GM12878 (cell line): ENCODE measurements around the gene FAM234A. TPM values are rescaled to one million over a fixed set of nuclear protein-coding genes. Genes with fewer than 3 reads are reported as not detected.

Experiments used
- ATAC-seq: fragments of 200-7000 bp; cut with Tn5 transposase; 3 replicates; pipeline ENCODE4 v1.9.1; 2020; ENCODE audit warnings: mild to moderate bottlenecking, moderate library complexity
- BruUV-seq: library from RNA; stranded (reverse); fragments of 400-500 nt; replicated peaks from 2 replicates; lab custom pipeline; 2021; lab: Mats Ljungman, UMichigan
- CTCF ChIA-PET: fragments of 300-600 bp; sonication (Branson Sonifier 250); formaldehyde crosslinking; extraction: SDS; loops from one replicate; lab custom pipeline; 2021; ENCODE audit warnings: inconsistent platforms; lab: Yijun Ruan, JAX
- POLR2A ChIA-PET: fragments of 350-600 bp; formaldehyde crosslinking; extraction: SDS; loops from one replicate; lab custom pipeline; 2021; ENCODE audit warnings: inconsistent platforms; lab: Charles Lee
- RAD21 ChIA-PET: fragments of 300-600 bp; sonication (Branson Sonifier 250); formaldehyde crosslinking; loops from one replicate; lab custom pipeline; 2023; ENCODE audit warnings: antibody characterized with exemption; ENCODE audit not compliant: unreplicated experiment; lab: Charles Lee
- SMC1A ChIA-PET: fragments of 300-600 bp; sonication (Branson Sonifier 250); formaldehyde crosslinking; loops from one replicate; lab custom pipeline; 2023; ENCODE audit not compliant: unreplicated experiment, uncharacterized antibody; lab: Charles Lee
- DNase-seq: peaks from one replicate; pipeline ENCODE4 v3.0.0-alpha.2; 2011; ENCODE audit warnings: low read depth, low spot score
- FAIRE-seq: peaks from 3 replicates; lab custom pipeline; 2011; peaks lifted over from hg19 to GRCh38; lab: Jason Lieb, UNC
- H2AFZ ChIP-seq: 2 replicates; pipeline ENCODE4 v1.6.0; 2011; ENCODE audit warnings: low read depth, low read length, control low read depth; ENCODE audit not compliant: control insufficient read depth
- H3K27ac ChIP-seq: 2 replicates; pipeline ENCODE4 v1.5.1; 2011; ENCODE audit warnings: control low read depth; ENCODE audit not compliant: control insufficient read depth, insufficient read depth
- H3K27me3 ChIP-seq, 2 experiments: replicated peaks in 1 of 2; 2 replicates each; pipeline versions ENCODE4 v1.6.0 to v1.6.1; 2011; ENCODE audit warnings: low read length in 1 of 2; ENCODE audit not compliant: control insufficient read depth in 2 of 2, insufficient read depth in 2 of 2
- H3K36me3 ChIP-seq, 2 experiments: 2 replicates each; pipeline ENCODE4 v1.5.1; 2011; ENCODE audit warnings: low read length in 1 of 2; ENCODE audit not compliant: control insufficient read depth in 2 of 2, insufficient read depth in 2 of 2
- H3K4me1 ChIP-seq: 2 replicates; pipeline ENCODE4 v1.6.1; 2011; ENCODE audit warnings: mild to moderate bottlenecking, low read length, moderate library complexity, mixed read lengths; ENCODE audit not compliant: control insufficient read depth, insufficient read depth
- H3K4me2 ChIP-seq: 2 replicates; pipeline ENCODE4 v1.6.0; 2011; ENCODE audit warnings: control low read depth; ENCODE audit not compliant: control insufficient read depth, insufficient read depth
- H3K4me3 ChIP-seq: fragments of 200-600 bp; sonication (generic); 2 replicates; pipeline ENCODE4 v1.5.1; 2016
- H3K79me2 ChIP-seq: 2 replicates; pipeline ENCODE4 v1.6.0; 2011; ENCODE audit warnings: low read length; ENCODE audit not compliant: control insufficient read depth, insufficient read depth
- H3K9ac ChIP-seq: 2 replicates; pipeline ENCODE4 v1.8.0; 2011; ENCODE audit warnings: low read length, control low read depth, mixed read lengths; ENCODE audit not compliant: control insufficient read depth, insufficient read depth
- H3K9me3 ChIP-seq: replicated peaks from 3 replicates; pipeline ENCODE4 v1.5.1; 2011; ENCODE audit warnings: mild to moderate bottlenecking, low read length; ENCODE audit not compliant: control insufficient read depth, insufficient read depth
- H4K20me1 ChIP-seq: 2 replicates; pipeline ENCODE4 v1.6.0; 2011; ENCODE audit not compliant: control insufficient read depth, insufficient read depth
- BACH1 ChIP-seq: fragments of 450-650 bp; IDR thresholded peaks from 2 replicates; pipeline ENCODE4 v1.6.1; 2017; ENCODE audit warnings: mild to moderate bottlenecking, borderline replicate concordance
- CHD1 ChIP-seq: IDR thresholded peaks from 2 replicates; pipeline ENCODE4 v1.6.1; 2012; ENCODE audit warnings: low read depth, low read length, improper control_type of control experiment
- CHD2 ChIP-seq: IDR thresholded peaks from 2 replicates; pipeline ENCODE4 v1.6.1; 2011; ENCODE audit warnings: low read depth, low read length, improper control_type of control experiment, borderline replicate concordance
- HCFC1 ChIP-seq: fragments of 150-350 bp; IDR thresholded peaks from 2 replicates; pipeline ENCODE4 v1.6.1; 2014; ENCODE audit warnings: low read length
- NFYA ChIP-seq: IDR thresholded peaks from 2 replicates; pipeline ENCODE4 v1.6.1; 2011; ENCODE audit warnings: low read depth, mild to moderate bottlenecking, low read length, improper control_type of control experiment, borderline replicate concordance
- NR2F1 ChIP-seq: fragments of 450-650 bp; conservative IDR thresholded peaks from 2 replicates; pipeline ENCODE4 v1.6.1; 2017; ENCODE audit warnings: mild to moderate bottlenecking
- POLR2AphosphoS2 ChIP-seq: IDR thresholded peaks from 2 replicates; pipeline ENCODE4 v1.6.1; 2011; ENCODE audit warnings: low read depth, mild to moderate bottlenecking, low read length, improper control_type of control experiment, moderate library complexity
- SREBF1 ChIP-seq: IDR thresholded peaks from 2 replicates; pipeline ENCODE4 v1.6.1; 2012; ENCODE audit warnings: mild to moderate bottlenecking, low read length
- TCF3 ChIP-seq: IDR thresholded peaks from 2 replicates; pipeline ENCODE4 v1.6.1; 2012; ENCODE audit warnings: low read depth, mild to moderate bottlenecking, low read length, borderline replicate concordance; ENCODE audit not compliant: insufficient read depth
- WGBS: methylation state at CpG from one replicate; pipeline ENCODE4 v1.1.6; 2016; ENCODE audit warnings: low lambda C conversion rate; ENCODE audit not compliant: insufficient replicate concordance, insufficient coverage; ENCODE audit errors: missing lambda C conversion rate; 5-methylcytosine and 5-hydroxymethylcytosine counted together
- in situ Hi-C: fragments of 300-500 bp; cut with MboI; formaldehyde crosslinking; loops from 9 replicates; pipeline ENCODE4 v1.14.3; 2018; ENCODE audit warnings: mixed read lengths
- intact Hi-C: fragments of 100-400 bp; cut with micrococcal nuclease; formaldehyde crosslinking; loops from one replicate; pipeline ENCODE4 v1.14.2; 2022; ENCODE audit not compliant: unreplicated experiment
- polyA plus RNA-seq, 11 experiments: library from polyadenylated mRNA; depleted of rRNA in 4 of 11; unstranded in 6 of 11; stranded (reverse) in 5 of 11; fragments of >200 nt; fragmentation: Nextera tagmentation in 4 of 11; fragmentation: Illumina TruSeq in 1 of 11; extraction: Ambion mirVana in 4 of 11; extraction: Trizol in 1 of 11; gene quantifications; 1 replicate in 1 of 11; 2 replicates in 10 of 11; pipeline versions ENCODE4 v1.2.1 to v1.2.3, GENCODE V29; 2011 to 2016; ENCODE audit warnings: inconsistent platforms in 2 of 11, missing spikeins in 2 of 11, low read depth in 1 of 11
- total RNA-seq, 4 experiments: library from RNA; depleted of rRNA in 3 of 4; stranded (reverse); fragments of >200 nt in 3 of 4; fragmentation: Illumina TruSeq in 1 of 4; extraction: Trizol in 1 of 4; gene quantifications; 2 replicates each; pipeline versions ENCODE4 v1.2.1 to v1.2.3, GENCODE V29; 2013 to 2021
- TF ChIP-seq, protein P1 (sequence below): fragments of 450-650 bp; IDR thresholded peaks from 2 replicates; pipeline ENCODE4 v1.6.1; 2016; ENCODE audit warnings: mild to moderate bottlenecking
- TF ChIP-seq, protein P2 (sequence below): fragments of 450-650 bp; IDR thresholded peaks from 2 replicates; pipeline ENCODE4 v1.6.1; 2016; ENCODE audit warnings: mild to moderate bottlenecking, moderate library complexity, borderline replicate concordance
- TF ChIP-seq, protein P3 (sequence below): IDR thresholded peaks from 2 replicates; pipeline ENCODE4 v1.6.1; 2011; ENCODE audit warnings: mild to moderate bottlenecking, low read depth, low read length, moderate library complexity; ENCODE audit not compliant: insufficient replicate concordance

FAM234A gene
- total and polyA plus RNA-seq, 10 of the 15 experiments (the other 5 are each of a cell fraction or from before 2014, with no cell fraction given): 1.6 to 37.6 (median 17.3) TPM

DNA sequence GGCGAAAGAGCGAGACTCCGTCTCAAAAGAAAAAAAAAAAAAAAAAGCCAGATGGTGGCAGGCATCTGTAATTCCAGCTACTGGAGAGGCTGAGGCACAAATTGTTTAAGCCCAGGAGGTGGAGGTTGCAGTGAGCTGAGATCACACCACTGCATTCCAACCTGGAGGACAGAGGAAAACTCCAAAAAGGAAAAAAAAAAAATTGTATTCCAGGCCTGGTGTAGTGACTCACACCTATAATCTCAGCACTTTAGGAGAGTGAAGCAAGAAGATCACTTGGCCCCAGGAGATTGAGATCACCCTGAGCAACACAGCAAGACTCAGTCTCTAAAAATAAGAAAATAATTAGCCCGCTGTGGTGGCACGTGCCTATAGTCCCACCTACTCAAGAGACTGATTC lies 34.2 kb upstream of the FAM234A start (continued):
- TF ChIP-seq CHD2 (no peak), NFYA (no peak), POLR2AphosphoS2 (no peak), SREBF1 (no peak), NR2F1 (no peak)
- TF ChIP-seq, protein P1, sequence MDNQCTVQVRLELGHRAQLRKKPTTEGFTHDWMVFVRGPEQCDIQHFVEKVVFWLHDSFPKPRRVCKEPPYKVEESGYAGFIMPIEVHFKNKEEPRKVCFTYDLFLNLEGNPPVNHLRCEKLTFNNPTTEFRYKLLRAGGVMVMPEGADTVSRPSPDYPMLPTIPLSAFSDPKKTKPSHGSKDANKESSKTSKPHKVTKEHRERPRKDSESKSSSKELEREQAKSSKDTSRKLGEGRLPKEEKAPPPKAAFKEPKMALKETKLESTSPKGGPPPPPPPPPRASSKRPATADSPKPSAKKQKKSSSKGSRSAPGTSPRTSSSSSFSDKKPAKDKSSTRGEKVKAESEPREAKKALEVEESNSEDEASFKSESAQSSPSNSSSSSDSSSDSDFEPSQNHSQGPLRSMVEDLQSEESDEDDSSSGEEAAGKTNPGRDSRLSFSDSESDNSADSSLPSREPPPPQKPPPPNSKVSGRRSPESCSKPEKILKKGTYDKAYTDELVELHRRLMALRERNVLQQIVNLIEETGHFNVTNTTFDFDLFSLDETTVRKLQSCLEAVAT: no peak
- TF ChIP-seq, protein P2, sequence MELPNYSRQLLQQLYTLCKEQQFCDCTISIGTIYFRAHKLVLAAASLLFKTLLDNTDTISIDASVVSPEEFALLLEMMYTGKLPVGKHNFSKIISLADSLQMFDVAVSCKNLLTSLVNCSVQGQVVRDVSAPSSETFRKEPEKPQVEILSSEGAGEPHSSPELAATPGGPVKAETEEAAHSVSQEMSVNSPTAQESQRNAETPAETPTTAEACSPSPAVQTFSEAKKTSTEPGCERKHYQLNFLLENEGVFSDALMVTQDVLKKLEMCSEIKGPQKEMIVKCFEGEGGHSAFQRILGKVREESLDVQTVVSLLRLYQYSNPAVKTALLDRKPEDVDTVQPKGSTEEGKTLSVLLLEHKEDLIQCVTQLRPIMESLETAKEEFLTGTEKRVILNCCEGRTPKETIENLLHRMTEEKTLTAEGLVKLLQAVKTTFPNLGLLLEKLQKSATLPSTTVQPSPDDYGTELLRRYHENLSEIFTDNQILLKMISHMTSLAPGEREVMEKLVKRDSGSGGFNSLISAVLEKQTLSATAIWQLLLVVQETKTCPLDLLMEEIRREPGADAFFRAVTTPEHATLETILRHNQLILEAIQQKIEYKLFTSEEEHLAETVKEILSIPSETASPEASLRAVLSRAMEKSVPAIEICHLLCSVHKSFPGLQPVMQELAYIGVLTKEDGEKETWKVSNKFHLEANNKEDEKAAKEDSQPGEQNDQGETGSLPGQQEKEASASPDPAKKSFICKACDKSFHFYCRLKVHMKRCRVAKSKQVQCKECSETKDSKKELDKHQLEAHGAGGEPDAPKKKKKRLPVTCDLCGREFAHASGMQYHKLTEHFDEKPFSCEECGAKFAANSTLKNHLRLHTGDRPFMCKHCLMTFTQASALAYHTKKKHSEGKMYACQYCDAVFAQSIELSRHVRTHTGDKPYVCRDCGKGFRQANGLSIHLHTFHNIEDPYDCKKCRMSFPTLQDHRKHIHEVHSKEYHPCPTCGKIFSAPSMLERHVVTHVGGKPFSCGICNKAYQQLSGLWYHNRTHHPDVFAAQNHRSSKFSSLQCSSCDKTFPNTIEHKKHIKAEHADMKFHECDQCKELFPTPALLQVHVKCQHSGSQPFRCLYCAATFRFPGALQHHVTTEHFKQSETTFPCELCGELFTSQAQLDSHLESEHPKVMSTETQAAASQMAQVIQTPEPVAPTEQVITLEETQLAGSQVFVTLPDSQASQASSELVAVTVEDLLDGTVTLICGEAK: no peak
- TF ChIP-seq, all 136 proteins: peak for 0

DNA sequence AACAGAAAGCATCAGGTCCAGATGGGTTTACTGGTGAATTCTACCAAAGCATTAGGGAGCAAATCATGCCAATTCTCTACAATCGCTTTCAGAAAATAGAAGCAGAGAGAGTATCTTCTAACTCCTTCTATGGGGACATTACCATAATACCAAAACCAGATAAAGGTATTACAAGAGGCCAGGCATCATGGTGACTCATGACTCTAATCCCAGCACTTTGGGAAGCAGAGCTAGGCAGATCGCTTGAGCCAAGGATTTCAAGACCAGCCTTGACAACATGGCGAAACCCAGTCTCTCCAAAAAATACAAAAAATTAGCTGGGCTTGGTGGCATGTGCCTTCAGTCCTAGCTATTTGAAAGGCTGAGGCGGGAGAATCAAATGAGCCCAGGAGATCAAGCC lies 31.4 kb upstream of the FAM234A start:
- Histone ChIP-seq H3K27me3 (no peaks in the 10 kb centered on the region), H3K4me1 (no peaks in the 10 kb centered on the region), H3K4me2 (no peak overlapping the region), H3K9me3 (no peaks in the 10 kb centered on the region), H4K20me1 (no peaks in the 10 kb centered on the region), H3K36me3 (peaks cover 14 to 31% of the 10 kb centered on the region in 2 experiments), H3K9ac (no peak overlapping the region), H3K79me2 (no peaks in the 10 kb centered on the region), H3K27ac (no peak overlapping the region), H2AFZ (no peak overlapping the region), H3K4me3 (no peak overlapping the region)
- ChIA-PET CTCF (interaction anchor here (1.0 kb wide), 1 partner anchor 97 kb away, joined by 3 read pairs; no protein-coding TSS in a partner anchor), RAD21 (no interaction called here), POLR2A (interaction anchor here (1.1 kb wide), 1 partner anchor 25 kb away, joined by 3 read pairs; no protein-coding TSS in a partner anchor), SMC1A (no interaction called here)
- intact Hi-C loops (no loop called here), in situ Hi-C loops (no loop called here)
- ATAC-seq: no peak
- no TSS peak for BruUV-seq
- no peak for FAIRE-seq
- 95% methylated on average over 4 of the region's 4 CpGs for WGBS
- DNase-seq: no peak
- TF ChIP-seq, protein P3, sequence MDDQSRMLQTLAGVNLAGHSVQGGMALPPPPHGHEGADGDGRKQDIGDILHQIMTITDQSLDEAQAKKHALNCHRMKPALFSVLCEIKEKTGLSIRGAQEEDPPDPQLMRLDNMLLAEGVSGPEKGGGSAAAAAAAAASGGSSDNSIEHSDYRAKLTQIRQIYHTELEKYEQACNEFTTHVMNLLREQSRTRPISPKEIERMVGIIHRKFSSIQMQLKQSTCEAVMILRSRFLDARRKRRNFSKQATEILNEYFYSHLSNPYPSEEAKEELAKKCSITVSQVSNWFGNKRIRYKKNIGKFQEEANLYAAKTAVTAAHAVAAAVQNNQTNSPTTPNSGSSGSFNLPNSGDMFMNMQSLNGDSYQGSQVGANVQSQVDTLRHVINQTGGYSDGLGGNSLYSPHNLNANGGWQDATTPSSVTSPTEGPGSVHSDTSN: no peak
- TF ChIP-seq TCF3 (no peak), CHD1 (no peak), BACH1 (no peak), HCFC1 (no peak)
